A673 (cell line): Measurements from ENCODE around the gene CDX1. TPM values are rescaled to one million over a fixed set of nuclear protein-coding genes. Genes with fewer than 3 reads are reported as not detected.

Experiments
- BruUV-seq: library from RNA; stranded (reverse); fragments of 400-500 nt; replicated peaks from 2 replicates; lab custom pipeline; 2021; lab: Mats Ljungman, UMichigan
- CTCF ChIA-PET: fragments of 300-600 bp; sonication (Branson Sonifier 250); formaldehyde crosslinking; loops from one replicate; lab custom pipeline; 2022; ENCODE audit warnings: antibody characterized with exemption; lab: Charles Lee
- POLR2A ChIA-PET: fragments of 300-600 bp; sonication (Branson Sonifier 250); formaldehyde crosslinking; loops from one replicate; lab custom pipeline; 2022; ENCODE audit warnings: antibody characterized with exemption; ENCODE audit not compliant: low non-redundant PET; lab: Charles Lee
- DNase-seq: peaks from one replicate; pipeline ENCODE4 v3.0.0-alpha.2; 2015; ENCODE audit warnings: low spot score
- H3K27ac ChIP-seq: fragments of 200-600 bp; sonication (generic); 2 replicates; pipeline ENCODE4 v1.5.1; 2016; ENCODE audit warnings: mixed run types, low read depth, mild to moderate bottlenecking, mixed read lengths, antibody characterized with exemption, low read length; ENCODE audit not compliant: poor library complexity, severe bottlenecking
- H3K27me3 ChIP-seq: fragments of 200-600 bp; sonication (generic); replicated peaks from 2 replicates; pipeline ENCODE4 v1.6.1; 2017; ENCODE audit warnings: mixed run types, low read depth, mild to moderate bottlenecking, mixed read lengths, antibody characterized with exemption, low read length; ENCODE audit not compliant: insufficient read depth, poor library complexity
- H3K36me3 ChIP-seq: fragments of 200-600 bp; sonication (generic); 2 replicates; pipeline ENCODE4 v1.6.1; 2016; ENCODE audit warnings: mixed run types, mild to moderate bottlenecking, mixed read lengths, antibody characterized with exemption, low read length; ENCODE audit not compliant: insufficient read depth, poor library complexity, severe bottlenecking
- H3K4me1 ChIP-seq: fragments of 200-600 bp; sonication (generic); 2 replicates; pipeline ENCODE4 v1.6.1; 2017; ENCODE audit warnings: mixed run types, mild to moderate bottlenecking, mixed read lengths, antibody characterized with exemption, low read length; ENCODE audit not compliant: insufficient read depth, poor library complexity, severe bottlenecking
- H3K4me3 ChIP-seq: fragments of 200-600 bp; sonication (generic); 2 replicates; pipeline ENCODE4 v1.5.1; 2016; ENCODE audit warnings: low read depth, mixed run types, mild to moderate bottlenecking, mixed read lengths, low read length; ENCODE audit not compliant: poor library complexity, severe bottlenecking
- H3K9me3 ChIP-seq: fragments of 200-600 bp; sonication (generic); 2 replicates; pipeline ENCODE4 v1.6.1; 2016; ENCODE audit warnings: mixed run types, low read depth, mild to moderate bottlenecking, mixed read lengths, antibody characterized with exemption, low read length; ENCODE audit not compliant: poor library complexity, severe bottlenecking
- EZH2 ChIP-seq: fragments of 200-600 bp; sonication (generic); IDR thresholded peaks from 2 replicates; pipeline ENCODE4 v1.6.1; 2017; ENCODE audit warnings: borderline replicate concordance, low read depth, mild to moderate bottlenecking, mixed read lengths, antibody characterized with exemption, low read length; ENCODE audit not compliant: poor library complexity, severe bottlenecking
- intact Hi-C: fragments of 100-400 bp; cut with micrococcal nuclease; formaldehyde crosslinking; loops from one replicate; pipeline ENCODE4 v1.10.0; 2022; ENCODE audit not compliant: unreplicated experiment
- total RNA-seq: library from RNA; stranded (reverse); gene quantifications from 2 replicates; pipeline ENCODE4 v1.2.3, GENCODE V29; 2021
- TF ChIP-seq, protein P1 (sequence below): fragments of 300-800, 200-600 bp; sonication (generic); conservative IDR thresholded peaks from 2 replicates; pipeline ENCODE4 v1.5.1; 2017; ENCODE audit warnings: low read depth, mild to moderate bottlenecking, antibody characterized with exemption, low read length, moderate library complexity, mixed read lengths

CDX1 gene
- total RNA-seq, 1 experiment from 2014 or later, result not detected

GRCh38 chr5:150148117-150148927, 18.3 kb upstream of the CDX1 start:
- Histone ChIP-seq H3K36me3 (no peaks in the 10 kb centered on the region), H3K27me3 (no peaks in the 10 kb centered on the region), H3K4me3 (no peak overlapping the region), H3K9me3 (no peaks in the 10 kb centered on the region), H3K27ac (no peak overlapping the region), H3K4me1 (peaks cover 23% of the 10 kb centered on the region)
- no TSS peak for BruUV-seq
- TF ChIP-seq, protein P1, sequence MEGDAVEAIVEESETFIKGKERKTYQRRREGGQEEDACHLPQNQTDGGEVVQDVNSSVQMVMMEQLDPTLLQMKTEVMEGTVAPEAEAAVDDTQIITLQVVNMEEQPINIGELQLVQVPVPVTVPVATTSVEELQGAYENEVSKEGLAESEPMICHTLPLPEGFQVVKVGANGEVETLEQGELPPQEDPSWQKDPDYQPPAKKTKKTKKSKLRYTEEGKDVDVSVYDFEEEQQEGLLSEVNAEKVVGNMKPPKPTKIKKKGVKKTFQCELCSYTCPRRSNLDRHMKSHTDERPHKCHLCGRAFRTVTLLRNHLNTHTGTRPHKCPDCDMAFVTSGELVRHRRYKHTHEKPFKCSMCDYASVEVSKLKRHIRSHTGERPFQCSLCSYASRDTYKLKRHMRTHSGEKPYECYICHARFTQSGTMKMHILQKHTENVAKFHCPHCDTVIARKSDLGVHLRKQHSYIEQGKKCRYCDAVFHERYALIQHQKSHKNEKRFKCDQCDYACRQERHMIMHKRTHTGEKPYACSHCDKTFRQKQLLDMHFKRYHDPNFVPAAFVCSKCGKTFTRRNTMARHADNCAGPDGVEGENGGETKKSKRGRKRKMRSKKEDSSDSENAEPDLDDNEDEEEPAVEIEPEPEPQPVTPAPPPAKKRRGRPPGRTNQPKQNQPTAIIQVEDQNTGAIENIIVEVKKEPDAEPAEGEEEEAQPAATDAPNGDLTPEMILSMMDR, result no peak
- TF ChIP-seq EZH2, result no peak
- POLR2A ChIA-PET, result no interaction called here
- DNase-seq, result no peak
- intact Hi-C loops, result no loop called here
- CTCF ChIA-PET, result no interaction called here

DNA sequence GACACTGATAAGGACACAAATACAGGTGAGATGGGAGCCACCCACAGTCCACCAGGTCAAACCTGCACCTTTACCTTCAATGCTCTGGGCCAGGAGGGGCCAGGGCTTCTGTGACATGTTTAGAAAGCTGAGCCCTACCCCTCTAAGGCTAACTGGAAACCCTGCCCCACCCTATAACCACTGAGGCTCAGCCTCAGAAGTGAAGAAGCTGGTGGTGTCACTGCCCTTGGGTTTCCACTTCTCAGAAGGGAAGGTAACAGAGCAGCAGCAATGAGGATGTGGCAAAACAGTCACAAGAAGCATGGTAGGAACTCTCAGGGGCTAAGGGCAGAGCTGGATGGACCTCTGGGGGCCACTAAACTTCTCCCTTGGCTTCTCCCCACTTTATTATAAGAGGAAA, 17.0 kb upstream of the CDX1 start:
- Histone ChIP-seq H3K27ac (no peak overlapping the region), H3K36me3 (no peaks in the 10 kb centered on the region), H3K9me3 (no peaks in the 10 kb centered on the region), H3K27me3 (no peaks in the 10 kb centered on the region), H3K4me3 (no peak overlapping the region), H3K4me1 (peaks cover 19% of the 10 kb centered on the region)
- CTCF ChIA-PET, result no interaction called here
- POLR2A ChIA-PET, result no interaction called here
- TF ChIP-seq, protein P1, result no peak
- TF ChIP-seq EZH2, result no peak
- no peak for DNase-seq
- intact Hi-C loops, result no loop called here
- BruUV-seq, result no TSS peak

GRCh38 chr5:150152636-150153462, 13.7 kb upstream of the CDX1 start:
- ChIA-PET POLR2A (no interaction called here), CTCF (no interaction called here)
- Histone ChIP-seq H3K36me3 (no peaks in the 10 kb centered on the region), H3K4me1 (peaks cover 27% of the 10 kb centered on the region), H3K4me3 (no peak overlapping the region), H3K27ac (no peak overlapping the region), H3K27me3 (no peaks in the 10 kb centered on the region), H3K9me3 (no peaks in the 10 kb centered on the region)
- no peak for DNase-seq
- intact Hi-C loops, result no loop called here
- TF ChIP-seq EZH2, result no peak
- TF ChIP-seq, protein P1, result no peak
- BruUV-seq, result no TSS peak
